ENCODE measurements around the gene CAPN15. TPM values are rescaled to one million over a fixed set of nuclear protein-coding genes. Genes with fewer than 3 reads are reported as not detected.

Gene CAPN15
- total RNA-seq, 1 experiment from 2014 or later, result 76.4 TPM

- no peak overlapping the region for H2AK5ac ChIP-seq (ENCODE audit: insufficient read length, low read length)
- H2BK15ac ChIP-seq (ENCODE audit: low read depth, low read length), result no peak overlapping the region
- H3K14ac ChIP-seq (ENCODE audit: insufficient read depth, low read length), result no peak overlapping the region; the same call in 1 of the 2 replicates
- no peak overlapping the region for H3T11ph ChIP-seq (ENCODE audit: low read length)
- H3K27me3 Mint-ChIP-seq (ENCODE audit: low read depth), result no peaks in the 10 kb centered on the region
- H2AFZ ChIP-seq (ENCODE audit: low read length), result no peak overlapping the region
- no peak overlapping the region for H4K5ac ChIP-seq (ENCODE audit: insufficient read length, low read depth, low read length)
- no peak overlapping the region for H3K4me3 Mint-ChIP-seq
- H3K36me3 Mint-ChIP-seq (ENCODE audit: insufficient read depth in 1 of 3, low read depth in 3 of 3), result peaks cover 6 to 20% (median 18%) of the 10 kb centered on the region in 3 experiments
- no peak overlapping the region for H3K23ac ChIP-seq (ENCODE audit: insufficient read length, low read depth, low read length)
- H3K27me3 ChIP-seq (ENCODE audit: insufficient read depth, low read length), result no peaks in the 10 kb centered on the region
- H3K4ac ChIP-seq (ENCODE audit: low read depth, low read length), result no peak overlapping the region
- H3K4me1 ChIP-seq (ENCODE audit: insufficient read depth, low read length), result no peaks in the 10 kb centered on the region
- H2BK12ac ChIP-seq (ENCODE audit: insufficient read length, low read depth, low read length), result no peak overlapping the region
- no peaks in the 10 kb centered on the region for H3K23me2 ChIP-seq (ENCODE audit: insufficient read length, low read depth, low read length, poor library complexity, severe bottlenecking)
- no peak overlapping the region for H4K91ac ChIP-seq (ENCODE audit: insufficient read length, low read depth, low read length)
- no peaks in the 10 kb centered on the region for H3K79me2 ChIP-seq (ENCODE audit: insufficient read depth, low read length)
- no peaks in the 10 kb centered on the region for H4K20me1 ChIP-seq (ENCODE audit: control insufficient read depth, insufficient read depth, insufficient read length)
- no peak overlapping the region for H3K27ac Mint-ChIP-seq
- no peak overlapping the region for H2BK20ac ChIP-seq (ENCODE audit: low read depth, low read length, poor library complexity, severe bottlenecking)
- no peak overlapping the region for H3K27ac ChIP-seq (ENCODE audit: insufficient read length, low read depth, low read length)
- no CpG with 5 or more reads among the region's 35 CpGs for WGBS (ENCODE audit: extremely low coverage, insufficient read length, low lambda C conversion rate)
- DNase-seq, result no peak
- no peak overlapping the region for H2BK120ac ChIP-seq (ENCODE audit: low read depth, low read length, poor library complexity, severe bottlenecking)
- H3K79me1 ChIP-seq (ENCODE audit: insufficient read depth, low read depth, low read length, poor library complexity, severe bottlenecking), result no peaks in the 10 kb centered on the region
- no peak overlapping the region for H3K4me2 ChIP-seq (ENCODE audit: insufficient read depth, insufficient read length, low read length)
- H4K8ac ChIP-seq (replicated peaks; ENCODE audit: insufficient read length, low read depth, low read length), result no peak overlapping the region
- H3K9me3 ChIP-seq (ENCODE audit: control insufficient read depth, low read depth, low read length), result no peaks in the 10 kb centered on the region
- H3K56ac ChIP-seq (ENCODE audit: insufficient read length, low read depth, low read length), result no peak overlapping the region
- no peak overlapping the region for H3K18ac ChIP-seq (ENCODE audit: insufficient read length, low read depth, low read length)
- H3K4me1 Mint-ChIP-seq, result peaks cover 0 to 3% of the 10 kb centered on the region in 2 experiments; a peak in 2 of 4 replicates
- H2BK5ac ChIP-seq (ENCODE audit: insufficient read length, low read length), result no peak overlapping the region
- TF ChIP-seq CTCF (conservative IDR thresholded peaks at IDR 0.05), result no peak
- no peaks in the 10 kb centered on the region for H3K9me3 Mint-ChIP-seq
- H3K9ac ChIP-seq (ENCODE audit: extremely low read depth, insufficient read length, low read length), result no peak overlapping the region
These were observed 17.3 kb upstream of the CAPN15 start for GRCh38 chr16:510066-510825.

All from H9 (cell line).